ENCODE results near the gene FCSK.

FCSK gene

DNA sequence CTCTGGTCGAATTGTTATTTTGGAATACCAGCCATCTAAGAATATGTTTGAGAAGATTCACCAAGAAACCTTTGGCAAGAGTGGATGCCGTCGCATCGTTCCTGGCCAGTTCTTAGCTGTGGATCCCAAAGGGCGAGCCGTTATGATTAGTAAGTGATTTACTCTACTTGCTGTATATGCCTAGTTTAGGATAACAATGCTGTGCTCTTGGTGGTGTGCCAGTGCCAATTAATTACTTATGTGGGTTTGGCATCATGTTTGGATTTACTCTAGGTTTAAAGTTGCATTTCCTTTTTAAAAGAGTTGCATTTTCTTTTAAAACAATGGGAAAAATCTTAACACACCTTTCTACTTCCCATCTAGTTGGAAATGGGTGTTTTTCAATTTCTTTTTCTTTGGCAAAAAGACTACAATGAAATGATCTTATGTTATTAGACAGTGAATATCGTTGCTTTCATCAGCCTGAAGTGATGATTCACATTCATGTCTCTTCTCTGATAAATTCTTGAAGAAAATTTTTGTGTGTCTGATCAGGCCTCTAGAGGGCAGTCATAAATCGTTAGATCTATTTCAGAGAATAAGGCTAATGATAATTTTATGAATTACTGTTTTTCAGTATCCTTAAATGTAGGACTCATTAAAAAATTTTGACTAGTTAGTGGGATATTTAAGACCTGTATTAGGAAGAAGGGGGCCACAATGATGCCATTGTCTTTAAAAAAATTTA lies 74.8 kb downstream of the FCSK start:
- no peak for DNase-seq
